Caco-2 (cell line): ENCODE results near the gene GPATCH2L. TPM values are rescaled to one million over a fixed set of nuclear protein-coding genes. Genes with fewer than 3 reads are reported as not detected.

ENCODE experiments used
- BruUV-seq: library from RNA; stranded (reverse); fragments of 400-500 nt; replicated peaks from 2 replicates; lab custom pipeline; 2021; lab: Mats Ljungman, UMichigan
- CTCF ChIA-PET: fragments of 300-600 bp; sonication (Branson Sonifier 250); formaldehyde crosslinking; loops from one replicate; lab custom pipeline; 2022; ENCODE audit warnings: antibody characterized with exemption; lab: Charles Lee
- POLR2A ChIA-PET: fragments of 300-600 bp; sonication (Branson Sonifier 250); formaldehyde crosslinking; loops from one replicate; lab custom pipeline; 2022; ENCODE audit warnings: antibody characterized with exemption; lab: Charles Lee
- DNase-seq, 2 experiments: peaks; one replicate each; pipeline versions ENCODE4 v3.0.0 to v3.0.0-alpha.2; 2020 to 2022
- H3K27me3 ChIP-seq: replicated peaks from 2 replicates; pipeline ENCODE4 v1.6.0; 2011; ENCODE audit warnings: low read length; ENCODE audit not compliant: control insufficient read depth, insufficient read depth
- H3K36me3 ChIP-seq: 2 replicates; pipeline ENCODE4 v1.5.1; 2011; ENCODE audit warnings: low read length; ENCODE audit not compliant: control insufficient read depth, insufficient read depth
- H3K4me1 ChIP-seq: fragments of 250-450 bp; sonication (Bioruptor Pico); 2 replicates; pipeline ENCODE4 v1.5.1; 2020; ENCODE audit warnings: mild to moderate bottlenecking
- H3K4me3 ChIP-seq: 2 replicates; pipeline ENCODE4 v1.5.1; 2011; ENCODE audit warnings: low read depth, mild to moderate bottlenecking, control low read depth, low read length
- H3K9me3 ChIP-seq: fragments of 250-450 bp; sonication (Bioruptor Pico); 2 replicates; pipeline ENCODE4 v1.5.1; 2020; ENCODE audit warnings: mild to moderate bottlenecking, moderate library complexity
- H3K27ac Mint-ChIP-seq: one replicate; pipeline ENCODE4 v1.8.0; 2022; ENCODE audit warnings: mixed read lengths; ENCODE audit not compliant: unreplicated experiment
- H3K27me3 Mint-ChIP-seq: one replicate; pipeline ENCODE4 v1.8.0; 2022; ENCODE audit warnings: mixed read lengths; ENCODE audit not compliant: insufficient read depth, unreplicated experiment
- H3K36me3 Mint-ChIP-seq: one replicate; pipeline ENCODE4 v1.8.0; 2022; ENCODE audit warnings: mild to moderate bottlenecking, mixed read lengths; ENCODE audit not compliant: insufficient read depth, unreplicated experiment
- H3K4me1 Mint-ChIP-seq: one replicate; pipeline ENCODE4 v1.8.0; 2022; ENCODE audit warnings: low read depth, mixed read lengths; ENCODE audit not compliant: unreplicated experiment
- H3K4me3 Mint-ChIP-seq: one replicate; pipeline ENCODE4 v1.8.0; 2022; ENCODE audit warnings: mild to moderate bottlenecking, moderate library complexity, mixed read lengths; ENCODE audit not compliant: unreplicated experiment
- H3K9me3 Mint-ChIP-seq: one replicate; pipeline ENCODE4 v1.8.0; 2022; ENCODE audit warnings: mixed read lengths; ENCODE audit not compliant: unreplicated experiment
- intact Hi-C: fragments of 100-400 bp; cut with micrococcal nuclease; formaldehyde crosslinking; loops from one replicate; pipeline ENCODE4 v1.10.0; 2022; ENCODE audit not compliant: unreplicated experiment
- total RNA-seq: library from RNA; stranded (reverse); gene quantifications from 2 replicates; pipeline ENCODE4 v1.2.3, GENCODE V29; 2022
- TF ChIP-seq, protein P1 (sequence below), 2 experiments: fragments of 200-600 bp in 1 of 2; IDR thresholded peaks; 1 replicate in 1 of 2; 2 replicates in 1 of 2; pipeline versions ENCODE4 v1.5.1 to v1.8.0; 2011 to 2022; ENCODE audit warnings: antibody characterized with exemption in 1 of 2, control low read depth in 1 of 2, inconsistent platforms in 1 of 2, low read depth in 1 of 2, low read length in 1 of 2, mild to moderate bottlenecking in 1 of 2, moderate library complexity in 1 of 2; ENCODE audit not compliant: insufficient read depth in 1 of 2, severe bottlenecking in 1 of 2, unreplicated experiment in 1 of 2

Gene GPATCH2L
- total RNA-seq, 1 experiment from 2014 or later = 41.6 TPM

DNA sequence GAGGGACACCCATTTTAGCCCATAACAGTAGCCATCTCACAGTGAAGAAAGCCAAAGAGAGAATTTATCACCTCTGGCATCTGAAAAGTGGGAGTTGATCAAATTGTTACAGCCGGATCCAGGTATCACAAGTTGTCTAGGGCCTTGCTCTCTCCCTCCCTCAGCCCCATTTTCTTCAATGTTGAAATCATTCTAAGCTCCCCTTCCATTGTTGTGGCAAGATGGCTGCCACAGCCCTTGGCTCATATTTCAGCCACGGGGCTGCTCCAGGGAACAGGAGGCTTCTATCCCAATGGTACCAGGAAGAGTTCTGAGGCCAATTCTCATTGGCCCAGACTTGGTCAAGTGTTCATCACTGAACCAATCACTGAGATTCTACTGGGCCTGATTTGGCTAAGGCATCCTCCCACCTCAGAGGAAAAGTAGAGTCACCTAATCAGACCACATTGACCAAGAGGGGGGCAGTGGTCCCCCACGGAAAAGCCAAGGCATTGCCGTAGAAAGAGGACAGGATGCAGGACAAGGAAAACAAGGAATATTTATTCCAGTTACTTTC, 106.2 kb downstream of the GPATCH2L start:
- Histone ChIP-seq H3K4me1 (no peaks in the 10 kb centered on the region), H3K27me3 (no peaks in the 10 kb centered on the region), H3K36me3 (no peaks in the 10 kb centered on the region), H3K4me3 (no peak overlapping the region), H3K9me3 (no peaks in the 10 kb centered on the region)
- CTCF ChIA-PET = interaction anchor here (0.6 kb wide), 1 partner anchor 130 kb away, joined by 8 read pairs; no protein-coding TSS in a partner anchor
- Mint-ChIP-seq H3K27ac (no peak overlapping the region), H3K4me3 (no peak overlapping the region), H3K27me3 (no peaks in the 10 kb centered on the region), H3K36me3 (no peaks in the 10 kb centered on the region), H3K4me1 (no peaks in the 10 kb centered on the region), H3K9me3 (no peaks in the 10 kb centered on the region)
- POLR2A ChIA-PET = no interaction called here
- no TSS peak for BruUV-seq
- TF ChIP-seq, protein P1, sequence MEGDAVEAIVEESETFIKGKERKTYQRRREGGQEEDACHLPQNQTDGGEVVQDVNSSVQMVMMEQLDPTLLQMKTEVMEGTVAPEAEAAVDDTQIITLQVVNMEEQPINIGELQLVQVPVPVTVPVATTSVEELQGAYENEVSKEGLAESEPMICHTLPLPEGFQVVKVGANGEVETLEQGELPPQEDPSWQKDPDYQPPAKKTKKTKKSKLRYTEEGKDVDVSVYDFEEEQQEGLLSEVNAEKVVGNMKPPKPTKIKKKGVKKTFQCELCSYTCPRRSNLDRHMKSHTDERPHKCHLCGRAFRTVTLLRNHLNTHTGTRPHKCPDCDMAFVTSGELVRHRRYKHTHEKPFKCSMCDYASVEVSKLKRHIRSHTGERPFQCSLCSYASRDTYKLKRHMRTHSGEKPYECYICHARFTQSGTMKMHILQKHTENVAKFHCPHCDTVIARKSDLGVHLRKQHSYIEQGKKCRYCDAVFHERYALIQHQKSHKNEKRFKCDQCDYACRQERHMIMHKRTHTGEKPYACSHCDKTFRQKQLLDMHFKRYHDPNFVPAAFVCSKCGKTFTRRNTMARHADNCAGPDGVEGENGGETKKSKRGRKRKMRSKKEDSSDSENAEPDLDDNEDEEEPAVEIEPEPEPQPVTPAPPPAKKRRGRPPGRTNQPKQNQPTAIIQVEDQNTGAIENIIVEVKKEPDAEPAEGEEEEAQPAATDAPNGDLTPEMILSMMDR (IDR thresholded peaks at IDR 0.05; ENCODE audit: insufficient read depth in 1 of 2, low read depth in 1 of 2, low read length in 1 of 2, severe bottlenecking in 1 of 2, unreplicated experiment in 1 of 2) = no peak
- DNase-seq = no peak
- intact Hi-C loops = no loop called here

DNA sequence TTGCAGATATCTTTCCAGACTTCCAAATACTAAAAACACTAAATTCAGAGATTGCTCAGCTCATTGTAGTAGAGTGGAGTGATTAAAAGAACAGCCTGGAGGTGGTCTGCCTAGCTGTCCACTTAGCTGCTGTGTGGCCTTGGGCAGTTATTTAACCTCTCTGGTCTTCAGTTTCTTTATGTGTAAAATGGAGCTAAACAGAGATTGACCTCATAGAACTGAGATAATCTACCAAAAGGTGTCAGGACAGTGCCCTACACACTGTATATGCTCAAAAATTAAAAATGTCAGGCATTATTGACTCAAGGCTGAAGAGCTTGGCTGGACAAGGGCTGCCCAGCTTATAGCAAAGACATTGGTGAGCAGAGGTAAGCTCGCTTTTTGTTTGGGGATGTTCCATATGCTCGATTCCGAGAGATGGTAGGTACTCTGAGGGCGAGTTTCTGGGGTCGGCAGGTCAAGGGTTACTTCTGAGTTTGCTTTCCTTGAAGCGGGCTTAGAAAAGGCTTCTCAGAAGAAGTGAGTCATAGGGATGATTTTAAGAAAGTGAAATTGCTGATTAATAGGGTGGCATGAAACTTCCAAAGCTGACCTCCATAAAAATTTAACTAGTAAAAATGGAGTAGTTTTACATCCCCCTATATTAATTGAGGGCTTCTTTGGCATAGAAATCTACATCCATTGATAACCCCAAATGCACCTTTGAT, 107.5 kb downstream of the GPATCH2L start:
- Mint-ChIP-seq H3K27me3 (peaks cover 5% of the 10 kb centered on the region), H3K4me3 (no peak overlapping the region), H3K4me1 (no peaks in the 10 kb centered on the region), H3K27ac (no peak overlapping the region), H3K9me3 (no peaks in the 10 kb centered on the region), H3K36me3 (no peaks in the 10 kb centered on the region)
- no peaks in the 10 kb centered on the region for H3K27me3 ChIP-seq
- H3K36me3 ChIP-seq = no peaks in the 10 kb centered on the region
- H3K9me3 ChIP-seq = no peaks in the 10 kb centered on the region
- no peak overlapping the region for H3K4me3 ChIP-seq
- ChIA-PET CTCF (no interaction called here), POLR2A (no interaction called here)
- no peak for DNase-seq
- no TSS peak for BruUV-seq
- no peaks in the 10 kb centered on the region for H3K4me1 ChIP-seq
- intact Hi-C loops = no loop called here
- TF ChIP-seq, protein P1 (IDR thresholded peaks at IDR 0.05; ENCODE audit: insufficient read depth in 1 of 2, low read depth in 1 of 2, low read length in 1 of 2, severe bottlenecking in 1 of 2, unreplicated experiment in 1 of 2) = no peak

DNA sequence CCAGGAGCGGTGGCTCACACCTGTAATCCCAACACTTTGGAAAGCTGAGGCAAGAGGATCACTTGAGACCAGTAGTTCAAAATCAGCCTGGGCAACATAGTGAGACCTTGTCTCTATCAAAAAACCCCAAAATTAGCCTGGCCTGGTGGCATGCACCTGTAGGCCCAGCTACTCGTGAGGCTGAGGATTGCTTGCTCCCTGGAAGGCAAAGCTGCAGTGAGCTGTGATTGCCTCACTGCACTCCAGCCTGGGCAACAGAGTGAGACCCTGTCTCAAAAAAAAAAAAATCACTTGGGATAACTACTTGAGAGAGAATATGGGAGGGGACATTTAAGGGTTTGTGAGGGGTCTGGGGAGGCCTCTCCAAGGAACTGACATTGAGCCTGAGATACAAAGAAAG, 109.0 kb downstream of the GPATCH2L start:
- no peak overlapping the region for H3K27ac Mint-ChIP-seq
- TF ChIP-seq, protein P1 (IDR thresholded peaks at IDR 0.05; ENCODE audit: insufficient read depth in 1 of 2, low read depth in 1 of 2, low read length in 1 of 2, severe bottlenecking in 1 of 2, unreplicated experiment in 1 of 2) = no peak
- CTCF ChIA-PET = no interaction called here

More for the DNA sequence above, 109.0 kb downstream of the GPATCH2L start:
- Histone ChIP-seq H3K4me1 (no peaks in the 10 kb centered on the region), H3K36me3 (no peaks in the 10 kb centered on the region), H3K4me3 (no peak overlapping the region), H3K27me3 (no peaks in the 10 kb centered on the region), H3K9me3 (no peaks in the 10 kb centered on the region)
- no TSS peak for BruUV-seq
- H3K9me3 Mint-ChIP-seq = no peaks in the 10 kb centered on the region
- DNase-seq = no peak
- H3K36me3 Mint-ChIP-seq = no peaks in the 10 kb centered on the region
- no peak overlapping the region for H3K4me3 Mint-ChIP-seq
- intact Hi-C loops = no loop called here
- no peaks in the 10 kb centered on the region for H3K4me1 Mint-ChIP-seq
- POLR2A ChIA-PET = no interaction called here
- peaks cover 8% of the 10 kb centered on the region for H3K27me3 Mint-ChIP-seq
